Gastroesophageal sphincter (tissue), 4 donors: ENCODE measurements around the gene SPATS2L. TPM values are rescaled to one million over a fixed set of nuclear protein-coding genes. Genes with fewer than 3 reads are reported as not detected.

Source experiments
- ATAC-seq: fragments of 150-250 bp; one replicate; pipeline ENCODE4 v1.9.1; 2016; ENCODE audit warnings: mild to moderate bottlenecking, moderate library complexity
- H3K27ac ChIP-seq, 4 donors: fragments of 200-600 bp; sonication (generic) in 3 of 4; 1 replicate in 3 of 4; 2 replicates in 1 of 4; pipeline ENCODE4 v1.5.1; 2016 to 2019
- H3K27me3 ChIP-seq: fragments of 200-600 bp; sonication (generic); one replicate; pipeline ENCODE4 v1.5.1; 2019
- H3K36me3 ChIP-seq, 2 donors: fragments of 200-600 bp; sonication (generic); one replicate each; pipeline ENCODE4 v1.5.1; 2019; ENCODE audit warnings: control low read depth in 1 of 2
- H3K4me1 ChIP-seq, 3 donors: fragments of 200-600 bp; sonication (generic); 1 replicate in 2 of 3; 2 replicates in 1 of 3; pipeline ENCODE4 v1.5.1; 2016 to 2019; ENCODE audit warnings: control low read depth in 2 of 3
- H3K4me3 ChIP-seq, 2 donors: fragments of 200-600 bp; sonication (generic); one replicate each; pipeline ENCODE4 v1.5.1; 2019; ENCODE audit warnings: mild to moderate bottlenecking in 1 of 2, moderate library complexity in 1 of 2
- H3K9me3 ChIP-seq, 3 donors: fragments of 200-600 bp; sonication (generic); one replicate each; pipeline ENCODE4 v1.5.1; 2017 to 2019; ENCODE audit warnings: control low read depth in 2 of 3
- CTCF ChIP-seq, 4 experiments: fragments of 200-600 bp in 2 of 4; fragments of 450-650 bp in 2 of 4; sonication (generic) in 1 of 4; IDR thresholded peaks; one replicate each; pipeline ENCODE4 v1.5.1; 2017 to 2019; ENCODE audit warnings: antibody characterized with exemption in 4 of 4, mild to moderate bottlenecking in 2 of 4, moderate library complexity in 2 of 4
- EP300 ChIP-seq: sonication (generic); formaldehyde crosslinking; IDR thresholded peaks from one replicate; pipeline ENCODE4 v1.6.1; 2017; ENCODE audit warnings: antibody characterized with exemption, mild to moderate bottlenecking
- POLR2A ChIP-seq, 2 donors: fragments of 450-650 bp; IDR thresholded peaks; one replicate each; pipeline ENCODE4 v1.6.1; 2017; ENCODE audit warnings: antibody characterized with exemption in 2 of 2, mild to moderate bottlenecking in 2 of 2, moderate library complexity in 1 of 2
- POLR2AphosphoS5 ChIP-seq: sonication (generic); formaldehyde crosslinking; IDR thresholded peaks from one replicate; pipeline ENCODE4 v1.6.1; 2017; ENCODE audit warnings: antibody characterized with exemption
- WGBS, 2 donors: methylation state at CpG; one replicate each; pipeline ENCODE4 v1.1.5; 2018; ENCODE audit warnings: low coverage in 1 of 2; 5-methylcytosine and 5-hydroxymethylcytosine counted together
- total RNA-seq, 4 donors: library from RNA; depleted of rRNA; stranded (reverse); fragments of >200 nt; gene quantifications; one replicate each; pipeline ENCODE4 v1.1.0, GENCODE V29; 2016

Gene SPATS2L
- total RNA-seq, 4 donors from 2014 or later, result 50.6 to 120 (median 91.5) TPM

GRCh38 chr2:200453853-200454534 lies 147.5 kb downstream of the SPATS2L start:
- Histone ChIP-seq H3K27me3 (no peaks in the 10 kb centered on the region), H3K9me3 (no peaks in the 10 kb centered on the region), H3K27ac (no peak overlapping the region), H3K4me3 (no peak overlapping the region), H3K36me3 (peaks cover 0 to 23% of the 10 kb centered on the region in 2 donors), H3K4me1 (peaks cover 0 to 16% (median 0%) of the 10 kb centered on the region in 3 donors)
- TF ChIP-seq POLR2AphosphoS5 (no peak), POLR2A (IDR thresholded peaks at IDR 0.05) (no peak), EP300 (no peak), CTCF (IDR thresholded peaks at IDR 0.05) (no peak)
- 78 to 90% methylated on average over 4 to 5 of the region's 5 CpGs for WGBS, 2 donors
- no peak for ATAC-seq

GRCh38 chr2:200454927-200455801 lies 148.7 kb downstream of the SPATS2L start:
- WGBS, 2 donors, result 82 to 85% methylated on average over 4 of the region's 4 CpGs
- TF ChIP-seq POLR2A (IDR thresholded peaks at IDR 0.05) (no peak), EP300 (no peak), POLR2AphosphoS5 (no peak), CTCF (IDR thresholded peaks at IDR 0.05) (no peak)
- H3K36me3 ChIP-seq, result peaks cover 0 to 30% of the 10 kb centered on the region in 2 donors
- ATAC-seq, result no peak
- no peaks in the 10 kb centered on the region for H3K27me3 ChIP-seq
- H3K9me3 ChIP-seq, result no peaks in the 10 kb centered on the region
- peaks cover 0 to 16% (median 0%) of the 10 kb centered on the region in 3 donors for H3K4me1 ChIP-seq
- no peak overlapping the region for H3K27ac ChIP-seq
- H3K4me3 ChIP-seq, result no peak overlapping the region

DNA sequence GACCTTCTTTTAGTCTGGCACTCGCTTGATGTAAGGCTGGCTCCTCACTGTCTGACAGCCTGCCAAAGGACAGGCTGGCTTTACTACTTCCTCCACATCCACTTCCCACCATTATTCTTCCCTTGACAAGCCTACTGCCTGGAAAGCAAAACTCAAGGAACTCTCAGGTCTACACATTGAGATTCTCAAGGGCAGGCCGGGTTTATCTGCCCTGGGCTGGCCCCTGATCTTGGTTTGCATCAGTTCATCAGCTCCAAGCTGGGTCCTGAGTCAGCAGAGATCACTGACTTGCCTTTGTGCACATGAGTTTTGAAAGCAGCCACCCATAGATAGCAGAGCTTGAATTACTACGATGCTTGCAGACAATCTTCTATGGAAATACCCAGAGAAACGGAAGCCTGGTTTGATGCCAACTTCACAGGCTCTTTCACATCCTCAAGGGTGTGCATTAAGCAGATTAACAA lies 149.5 kb downstream of the SPATS2L start:
- TF ChIP-seq CTCF (IDR thresholded peaks at IDR 0.05) (no peak), POLR2AphosphoS5 (no peak), POLR2A (IDR thresholded peaks at IDR 0.05) (no peak), EP300 (no peak)
- WGBS, 2 donors, result 20 to 83% methylated on average over 1 to 2 of the region's 4 CpGs
- Histone ChIP-seq H3K4me3 (no peak overlapping the region), H3K27ac (no peak overlapping the region), H3K9me3 (no peaks in the 10 kb centered on the region), H3K36me3 (peaks cover 0 to 30% of the 10 kb centered on the region in 2 donors), H3K4me1 (peaks cover 0 to 16% (median 0%) of the 10 kb centered on the region in 3 donors), H3K27me3 (no peaks in the 10 kb centered on the region)
- ATAC-seq, result no peak

DNA sequence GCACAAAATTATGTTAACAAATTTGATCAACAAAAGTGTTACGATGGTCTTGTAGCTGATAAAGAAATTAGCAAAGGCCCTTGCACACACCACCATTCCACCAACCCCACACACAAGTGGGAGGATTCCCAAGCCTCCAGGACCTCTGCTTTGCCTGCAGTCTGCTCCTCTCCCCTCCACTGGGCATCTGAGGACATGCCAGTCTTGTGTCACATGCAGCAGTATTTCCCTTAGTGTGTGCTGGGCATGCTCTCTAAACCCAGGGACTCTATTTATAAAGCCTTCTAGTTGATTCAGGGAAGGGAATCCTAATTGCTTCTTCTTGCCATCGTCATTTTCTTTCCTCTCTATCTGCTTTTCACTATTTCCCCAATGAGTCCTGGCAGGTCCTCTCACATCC lies 150.1 kb downstream of the SPATS2L start:
- Histone ChIP-seq H3K27ac (no peak overlapping the region), H3K9me3 (no peaks in the 10 kb centered on the region), H3K36me3 (peaks cover 0 to 30% of the 10 kb centered on the region in 2 donors), H3K27me3 (no peaks in the 10 kb centered on the region), H3K4me1 (peaks cover 0 to 16% (median 0%) of the 10 kb centered on the region in 3 donors), H3K4me3 (no peak overlapping the region)
- no peak for ATAC-seq
- TF ChIP-seq CTCF (IDR thresholded peaks at IDR 0.05), result no peak
- 56 to 100% methylated on average over 1 of the region's 2 CpGs for WGBS, 2 donors
